GM23338 (cell line): ENCODE data around the gene P4HA3.

Experiments
- CREB1 ChIP-seq: fragments of 250-450 bp; sonication (Bioruptor Pico); IDR thresholded peaks from 2 replicates; pipeline ENCODE4 v1.5.0; 2020; ENCODE audit warnings: low read depth, mild to moderate bottlenecking, moderate library complexity
- EZH2 ChIP-seq: fragments of 200-600 bp; sonication (generic); IDR thresholded peaks from one replicate; pipeline ENCODE4 v1.8.0; 2017; ENCODE audit warnings: antibody characterized with exemption, mild to moderate bottlenecking, low read depth; ENCODE audit not compliant: unreplicated experiment
- EZH2phosphoT487 ChIP-seq: fragments of 200-600 bp; sonication (generic); IDR thresholded peaks from one replicate; pipeline ENCODE4 v1.8.1; 2018; ENCODE audit warnings: antibody characterized with exemption; ENCODE audit not compliant: unreplicated experiment
- JUNB ChIP-seq: IDR thresholded peaks from one replicate; pipeline ENCODE4 v1.6.1; 2016; ENCODE audit warnings: antibody characterized with exemption; ENCODE audit not compliant: unreplicated experiment
- NANOG ChIP-seq: IDR thresholded peaks from 2 replicates; pipeline ENCODE4 v1.6.1; 2016; ENCODE audit warnings: antibody characterized with exemption, borderline replicate concordance
- POLR2AphosphoS5 ChIP-seq: IDR thresholded peaks from 2 replicates; pipeline ENCODE4 v1.6.1; 2016; ENCODE audit warnings: antibody characterized with exemption, low read depth
- STAT1 ChIP-seq: IDR thresholded peaks from one replicate; pipeline ENCODE4 v1.6.1; 2016; ENCODE audit warnings: antibody characterized with exemption; ENCODE audit not compliant: unreplicated experiment
- ZNF114 ChIP-seq: fragments of 250-450 bp; sonication (Bioruptor Pico); IDR thresholded peaks from 2 replicates; pipeline ENCODE4 v1.5.0; 2020; ENCODE audit warnings: mild to moderate bottlenecking, moderate library complexity
- TF ChIP-seq, protein P1 (sequence below): IDR thresholded peaks from one replicate; pipeline ENCODE4 v1.6.1; 2018; ENCODE audit warnings: antibody characterized with exemption; ENCODE audit not compliant: unreplicated experiment
- TF ChIP-seq, protein P2 (sequence below): IDR thresholded peaks from 2 replicates; pipeline ENCODE4 v1.6.1; 2016; ENCODE audit warnings: antibody characterized with exemption
- TF ChIP-seq, protein P3 (sequence below), 2 experiments: fragments of 200-600 bp in 1 of 2; sonication (generic) in 1 of 2; conservative IDR thresholded peaks; 2 replicates each; pipeline versions ENCODE4 v1.5.1 to v1.6.1; 2016 to 2017; ENCODE audit warnings: antibody characterized with exemption in 2 of 2, low read depth in 2 of 2, mild to moderate bottlenecking in 2 of 2, moderate library complexity in 1 of 2

DNA sequence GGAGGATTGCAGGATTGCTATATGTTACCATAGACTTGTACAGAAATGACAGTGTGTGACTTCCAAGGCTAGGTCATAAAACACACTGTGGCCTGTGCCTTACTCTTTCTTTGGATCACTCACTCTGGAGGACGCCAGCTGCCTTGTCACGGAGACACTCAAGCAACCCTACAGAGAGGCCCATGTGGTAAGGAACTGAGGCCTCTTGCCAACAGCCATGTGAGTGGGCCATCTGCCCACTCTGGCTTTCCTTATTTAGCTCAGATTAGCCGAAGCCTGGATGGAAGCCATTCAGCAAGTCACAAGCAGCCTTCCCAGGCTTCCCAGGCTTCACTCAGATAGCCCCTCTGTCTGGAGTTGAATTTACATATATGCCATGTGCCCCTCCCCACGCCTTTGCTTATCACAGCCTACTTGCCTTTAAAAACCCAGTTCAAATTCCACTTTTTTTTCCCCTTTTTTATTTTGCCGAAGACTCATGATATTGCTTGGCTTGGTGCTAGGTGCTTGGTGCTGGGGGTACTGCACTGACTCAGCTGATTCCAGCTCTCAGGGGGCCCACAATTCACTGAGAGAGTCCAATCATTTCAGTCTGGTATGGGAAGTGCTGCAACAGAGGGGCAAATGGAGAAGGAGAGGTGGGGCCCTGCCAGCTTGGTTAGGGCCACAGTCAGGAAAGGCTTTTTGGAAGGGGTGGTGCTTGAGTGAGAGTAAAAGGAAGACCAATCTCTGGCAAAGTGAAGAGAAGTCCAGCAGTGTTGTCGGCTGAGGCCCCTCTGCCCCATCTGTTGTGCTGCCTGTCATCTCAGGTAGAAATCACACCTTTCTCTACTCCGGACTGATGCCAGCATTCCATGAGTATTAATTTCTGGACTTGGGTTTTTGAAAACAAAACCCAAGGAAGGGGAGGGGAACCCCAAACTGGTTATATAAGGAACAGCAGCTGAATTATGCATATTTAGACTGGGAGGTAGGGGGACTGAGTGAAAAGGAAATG, 14.5 kb upstream of the P4HA3 start:
- no peak for TF ChIP-seq POLR2AphosphoS5
- no peak for TF ChIP-seq JUNB
- TF ChIP-seq, protein P1, sequence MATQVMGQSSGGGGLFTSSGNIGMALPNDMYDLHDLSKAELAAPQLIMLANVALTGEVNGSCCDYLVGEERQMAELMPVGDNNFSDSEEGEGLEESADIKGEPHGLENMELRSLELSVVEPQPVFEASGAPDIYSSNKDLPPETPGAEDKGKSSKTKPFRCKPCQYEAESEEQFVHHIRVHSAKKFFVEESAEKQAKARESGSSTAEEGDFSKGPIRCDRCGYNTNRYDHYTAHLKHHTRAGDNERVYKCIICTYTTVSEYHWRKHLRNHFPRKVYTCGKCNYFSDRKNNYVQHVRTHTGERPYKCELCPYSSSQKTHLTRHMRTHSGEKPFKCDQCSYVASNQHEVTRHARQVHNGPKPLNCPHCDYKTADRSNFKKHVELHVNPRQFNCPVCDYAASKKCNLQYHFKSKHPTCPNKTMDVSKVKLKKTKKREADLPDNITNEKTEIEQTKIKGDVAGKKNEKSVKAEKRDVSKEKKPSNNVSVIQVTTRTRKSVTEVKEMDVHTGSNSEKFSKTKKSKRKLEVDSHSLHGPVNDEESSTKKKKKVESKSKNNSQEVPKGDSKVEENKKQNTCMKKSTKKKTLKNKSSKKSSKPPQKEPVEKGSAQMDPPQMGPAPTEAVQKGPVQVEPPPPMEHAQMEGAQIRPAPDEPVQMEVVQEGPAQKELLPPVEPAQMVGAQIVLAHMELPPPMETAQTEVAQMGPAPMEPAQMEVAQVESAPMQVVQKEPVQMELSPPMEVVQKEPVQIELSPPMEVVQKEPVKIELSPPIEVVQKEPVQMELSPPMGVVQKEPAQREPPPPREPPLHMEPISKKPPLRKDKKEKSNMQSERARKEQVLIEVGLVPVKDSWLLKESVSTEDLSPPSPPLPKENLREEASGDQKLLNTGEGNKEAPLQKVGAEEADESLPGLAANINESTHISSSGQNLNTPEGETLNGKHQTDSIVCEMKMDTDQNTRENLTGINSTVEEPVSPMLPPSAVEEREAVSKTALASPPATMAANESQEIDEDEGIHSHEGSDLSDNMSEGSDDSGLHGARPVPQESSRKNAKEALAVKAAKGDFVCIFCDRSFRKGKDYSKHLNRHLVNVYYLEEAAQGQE = no peak
- TF ChIP-seq, protein P2, sequence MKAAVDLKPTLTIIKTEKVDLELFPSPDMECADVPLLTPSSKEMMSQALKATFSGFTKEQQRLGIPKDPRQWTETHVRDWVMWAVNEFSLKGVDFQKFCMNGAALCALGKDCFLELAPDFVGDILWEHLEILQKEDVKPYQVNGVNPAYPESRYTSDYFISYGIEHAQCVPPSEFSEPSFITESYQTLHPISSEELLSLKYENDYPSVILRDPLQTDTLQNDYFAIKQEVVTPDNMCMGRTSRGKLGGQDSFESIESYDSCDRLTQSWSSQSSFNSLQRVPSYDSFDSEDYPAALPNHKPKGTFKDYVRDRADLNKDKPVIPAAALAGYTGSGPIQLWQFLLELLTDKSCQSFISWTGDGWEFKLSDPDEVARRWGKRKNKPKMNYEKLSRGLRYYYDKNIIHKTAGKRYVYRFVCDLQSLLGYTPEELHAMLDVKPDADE = no peak
- TF ChIP-seq, protein P3, sequence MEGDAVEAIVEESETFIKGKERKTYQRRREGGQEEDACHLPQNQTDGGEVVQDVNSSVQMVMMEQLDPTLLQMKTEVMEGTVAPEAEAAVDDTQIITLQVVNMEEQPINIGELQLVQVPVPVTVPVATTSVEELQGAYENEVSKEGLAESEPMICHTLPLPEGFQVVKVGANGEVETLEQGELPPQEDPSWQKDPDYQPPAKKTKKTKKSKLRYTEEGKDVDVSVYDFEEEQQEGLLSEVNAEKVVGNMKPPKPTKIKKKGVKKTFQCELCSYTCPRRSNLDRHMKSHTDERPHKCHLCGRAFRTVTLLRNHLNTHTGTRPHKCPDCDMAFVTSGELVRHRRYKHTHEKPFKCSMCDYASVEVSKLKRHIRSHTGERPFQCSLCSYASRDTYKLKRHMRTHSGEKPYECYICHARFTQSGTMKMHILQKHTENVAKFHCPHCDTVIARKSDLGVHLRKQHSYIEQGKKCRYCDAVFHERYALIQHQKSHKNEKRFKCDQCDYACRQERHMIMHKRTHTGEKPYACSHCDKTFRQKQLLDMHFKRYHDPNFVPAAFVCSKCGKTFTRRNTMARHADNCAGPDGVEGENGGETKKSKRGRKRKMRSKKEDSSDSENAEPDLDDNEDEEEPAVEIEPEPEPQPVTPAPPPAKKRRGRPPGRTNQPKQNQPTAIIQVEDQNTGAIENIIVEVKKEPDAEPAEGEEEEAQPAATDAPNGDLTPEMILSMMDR (conservative IDR thresholded peaks at IDR 0.05; ENCODE audit: low read depth in 2 of 2) = no peak
- no peak for TF ChIP-seq STAT1
- no peak for TF ChIP-seq CREB1 (CRISPR knock-in tag)
- TF ChIP-seq EZH2 = no peak
- no peak for TF ChIP-seq EZH2phosphoT487
- no peak for TF ChIP-seq NANOG
- no peak for TF ChIP-seq ZNF114
